ENCODE data around the gene HIBADH.

Gene HIBADH

DNA sequence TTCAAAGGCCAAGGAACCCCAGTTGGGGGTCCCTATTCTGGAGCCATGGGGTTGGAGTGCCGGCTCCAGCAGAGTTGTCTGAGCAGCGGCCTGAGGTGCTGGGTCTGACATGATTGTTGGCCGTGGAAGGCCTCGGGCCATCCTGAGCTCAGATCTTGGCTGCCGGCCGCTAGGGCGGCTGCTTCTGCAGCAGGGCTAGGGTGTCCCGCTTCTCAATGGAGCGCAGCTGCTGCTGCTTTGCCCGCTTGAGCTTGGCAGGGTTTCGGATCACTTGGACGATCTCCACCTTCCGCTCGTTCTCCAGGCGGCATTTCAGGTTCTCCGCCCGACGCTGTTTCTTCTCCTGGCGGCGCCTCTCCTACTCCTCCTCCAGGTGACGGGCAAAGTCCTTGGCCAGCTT is 171.1 kb downstream of the HIBADH start:
- DNase-seq (ENCODE audit: low spot score): no peak

DNA sequence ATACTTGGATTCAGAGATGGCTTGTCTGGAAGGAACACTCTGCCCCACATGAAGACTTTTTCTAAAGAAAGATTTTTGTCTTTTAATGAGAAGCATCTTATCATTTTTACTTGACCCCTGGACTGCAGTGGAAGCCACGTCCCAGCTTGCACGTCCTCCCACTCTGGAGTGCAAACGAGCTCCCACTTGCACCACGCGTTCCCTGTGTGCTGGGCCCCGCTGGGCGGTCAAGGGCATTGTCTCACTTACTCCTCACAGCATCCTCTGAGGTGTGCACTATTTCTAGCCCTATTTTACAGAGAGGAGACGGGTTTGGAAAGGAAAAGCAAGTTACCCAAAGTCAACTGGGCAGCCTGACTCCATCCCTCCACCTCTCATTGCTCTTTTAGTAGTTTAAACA is 175.2 kb downstream of the HIBADH start:
- no peak for DNase-seq (ENCODE audit: low spot score)

DNA sequence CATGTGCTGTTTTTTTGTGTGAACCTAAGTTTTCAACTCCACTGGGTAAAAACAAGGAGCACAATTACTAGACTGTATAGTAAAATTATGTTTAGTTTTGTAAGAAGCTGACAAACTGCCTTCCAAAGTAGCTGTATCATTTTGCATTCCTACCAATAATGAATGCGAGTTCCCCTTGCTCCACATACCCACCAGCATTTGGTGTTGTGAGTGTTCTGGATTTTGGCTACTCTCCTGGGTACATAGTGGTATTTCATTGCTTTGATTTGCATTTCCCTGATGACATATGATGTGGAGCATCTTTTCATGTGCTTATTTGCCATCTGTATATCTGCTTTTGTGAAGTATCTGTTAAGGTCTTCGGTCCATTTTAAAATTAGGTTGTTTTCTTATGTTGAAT is 178.2 kb downstream of the HIBADH start:
- no peak for DNase-seq (ENCODE audit: low spot score)

DNA sequence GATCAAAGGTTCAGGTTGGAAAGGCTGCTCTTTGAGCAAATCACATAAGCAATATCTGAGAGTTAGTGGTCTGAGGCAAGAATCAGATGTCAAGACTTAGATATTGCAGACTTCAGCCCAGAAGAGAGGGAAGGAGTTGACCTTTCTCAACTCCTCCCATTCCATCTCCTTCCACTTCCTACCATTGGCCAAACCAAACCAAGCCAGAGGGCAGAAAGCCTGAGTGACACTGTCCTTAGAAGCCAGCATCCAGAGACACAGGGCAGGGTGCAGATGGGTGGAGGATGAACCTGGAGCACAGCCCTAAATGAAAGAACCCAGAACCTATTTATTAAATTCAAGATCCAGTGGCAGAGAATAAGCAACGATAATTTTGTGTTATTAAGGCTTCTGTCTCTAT is 180.5 kb downstream of the HIBADH start:
- DNase-seq (ENCODE audit: low spot score): no peak

DNA sequence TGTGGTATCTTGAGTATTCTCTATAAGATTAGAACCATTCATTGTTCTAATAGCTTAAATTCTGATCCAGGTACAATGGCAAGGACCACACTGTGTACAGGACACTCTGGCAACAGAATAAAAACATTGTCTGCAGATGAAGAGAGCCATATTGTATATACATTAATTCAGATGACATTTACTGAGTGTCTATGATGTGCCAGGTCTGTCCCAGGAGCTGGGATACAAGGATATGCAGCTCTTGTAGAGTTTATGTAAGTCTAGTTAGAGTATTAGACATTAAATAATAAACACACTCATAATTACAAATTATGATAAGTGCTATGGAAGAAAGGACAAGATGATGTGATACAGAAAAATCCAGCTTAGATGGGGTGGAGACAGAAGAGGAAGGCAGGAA is 184.1 kb downstream of the HIBADH start:
- DNase-seq (ENCODE audit: low spot score): no peak

DNA sequence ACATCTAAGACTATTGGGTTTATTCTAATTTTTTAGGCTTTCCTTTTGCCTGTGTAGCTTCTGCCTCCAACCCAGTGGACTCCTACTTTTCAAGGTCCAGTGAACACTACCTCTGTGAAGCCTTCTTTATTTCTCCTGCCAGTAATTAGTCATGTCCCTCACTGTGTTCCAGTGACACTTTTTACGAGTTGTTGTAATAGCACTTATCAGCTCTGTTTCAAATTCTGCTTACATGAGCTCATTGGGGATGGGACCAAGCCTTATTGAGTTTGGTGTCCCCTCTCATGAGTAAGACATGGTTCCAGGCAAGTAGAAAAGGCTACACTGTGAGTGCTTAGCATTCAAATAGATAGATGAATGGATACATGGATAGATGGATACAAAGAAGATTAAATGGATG is 184.6 kb downstream of the HIBADH start:
- DNase-seq (ENCODE audit: low spot score): no peak

DNA sequence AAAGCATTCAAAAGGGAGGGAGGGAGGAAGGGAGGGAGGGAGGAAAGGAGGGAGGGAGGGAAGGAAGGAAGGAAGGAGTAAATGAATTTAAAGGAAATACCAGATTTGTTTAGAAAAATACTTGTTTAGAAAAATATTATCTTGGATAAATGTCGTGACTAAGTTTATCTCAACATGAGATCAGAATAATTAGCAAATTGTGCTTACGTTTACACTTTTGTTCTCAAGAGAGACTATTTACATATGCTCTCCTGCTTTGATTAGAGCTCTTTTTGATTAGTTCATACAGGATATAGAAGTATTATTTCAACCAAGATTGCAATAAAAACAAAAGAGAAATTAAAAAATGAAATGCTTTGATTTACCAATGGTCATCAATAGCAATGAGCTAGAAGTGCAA is 186.2 kb downstream of the HIBADH start:
- DNase-seq (ENCODE audit: low spot score): no peak

All from CD4-positive, alpha-beta T cell treated with Interleukin-15 for 4 hours (primary cell).